ENCODE measurements around the gene SAMD3. TPM values are rescaled to one million over a fixed set of nuclear protein-coding genes. Genes with fewer than 3 reads are reported as not detected.
"Not testable (repeated sequence)": the region's sequence is repeated elsewhere in the genome, so short reads cannot be mapped to it uniquely, and the experiment has no call there.

SAMD3 gene
- 1 to 10 TPM; 1.3 to 3.3 (median 1.8) TPM for total RNA-seq

GRCh38 chr6:130222775-130223174, at the start of gene SAMD3:
SAMD3 (minus strand) TSS chr6:130222951; CDS start chr6:130215273, 7,678 bp downstream.
- ATAC-seq (ENCODE audit: low FRiP score): no peak
- no peak for DNase-seq (ENCODE audit: low spot score)
- TF ChIP-seq CTCF (IDR thresholded peaks at IDR 0.05): no peak

GRCh38 chr6:130269969-130270635, 47.4 kb upstream of the SAMD3 start:
- no peak for TF ChIP-seq CTCF (IDR thresholded peaks at IDR 0.05)
- no peak for ATAC-seq (ENCODE audit: low FRiP score)

GRCh38 chr6:130265553-130265952, 42.8 kb upstream of the SAMD3 start:
- ATAC-seq (ENCODE audit: low FRiP score); DNase-seq (ENCODE audit: low spot score): not testable (repeated sequence)

More at GRCh38 chr6:130269969-130270635, 47.4 kb upstream of the SAMD3 start:
- DNase-seq (ENCODE audit: low spot score): no peak

- DNase-seq (ENCODE audit: low spot score) (no peak), ATAC-seq (ENCODE audit: low FRiP score) (no peak)
- TF ChIP-seq CTCF (IDR thresholded peaks at IDR 0.05): no peak
These were observed 39.3 kb upstream of the SAMD3 start for GRCh38 chr6:130262008-130262407.

GRCh38 chr6:130261558-130261957, 38.8 kb upstream of the SAMD3 start:
- not testable (repeated sequence) for DNase-seq (ENCODE audit: low spot score); ATAC-seq (ENCODE audit: low FRiP score)

GRCh38 chr6:130260614-130261241, 38.0 kb upstream of the SAMD3 start:
- DNase-seq (ENCODE audit: low spot score); ATAC-seq (ENCODE audit: low FRiP score): not testable (repeated sequence)

- ATAC-seq (ENCODE audit: low FRiP score); DNase-seq (ENCODE audit: low spot score): not testable (repeated sequence)
These were observed 37.3 kb upstream of the SAMD3 start for GRCh38 chr6:130260050-130260462.

GRCh38 chr6:130259557-130259956, 36.8 kb upstream of the SAMD3 start:
- ATAC-seq (ENCODE audit: low FRiP score) (no peak), DNase-seq (ENCODE audit: low spot score) (no peak)
- TF ChIP-seq CTCF (IDR thresholded peaks at IDR 0.05): no peak

- no peak for TF ChIP-seq CTCF (IDR thresholded peaks at IDR 0.05)
- ATAC-seq (ENCODE audit: low FRiP score): no peak
- no peak for DNase-seq (ENCODE audit: low spot score)
These were observed 36.4 kb upstream of the SAMD3 start for GRCh38 chr6:130259140-130259539.

Measured in omental fat pad (tissue), 4 donors.